GM18511 (cell line): ENCODE results near the gene MYCN.

Source experiments
- ATAC-seq: cut with Tn5 transposase; IDR thresholded peaks from one replicate; pipeline ENCODE4 v1.9.1; 2021; ENCODE audit warnings: mild to moderate bottlenecking, moderate library complexity; ENCODE audit not compliant: unreplicated experiment

MYCN gene

GRCh38 chr2:15930589-15931318 is 9.6 kb upstream of the MYCN start:
- ATAC-seq = no peak

- no peak for ATAC-seq
These were observed 8.9 kb upstream of the MYCN start for GRCh38 chr2:15931319-15931890.

GRCh38 chr2:15931950-15932349 is 8.4 kb upstream of the MYCN start:
- no peak for ATAC-seq

GRCh38 chr2:15932394-15933183 is 7.8 kb upstream of the MYCN start:
- ATAC-seq = no peak

GRCh38 chr2:15933184-15933845 is 7.0 kb upstream of the MYCN start:
- ATAC-seq = no peak

- ATAC-seq = no peak
These were observed 5.9 kb upstream of the MYCN start for GRCh38 chr2:15934291-15934945.

- no peak for ATAC-seq
These were observed 5.2 kb upstream of the MYCN start for GRCh38 chr2:15935189-15935588.

GRCh38 chr2:15935675-15936074 is 4.7 kb upstream of the MYCN start:
- no peak for ATAC-seq

GRCh38 chr2:15936277-15937104 is 3.9 kb upstream of the MYCN start:
- ATAC-seq = no peak

- no peak for ATAC-seq
These were observed 3.1 kb upstream of the MYCN start for GRCh38 chr2:15937105-15937881.

- ATAC-seq = no peak
These were observed 2.2 kb upstream of the MYCN start for GRCh38 chr2:15937882-15938802.

GRCh38 chr2:15938803-15939555 is 1.4 kb upstream of the MYCN start:
- no peak for ATAC-seq

GRCh38 chr2:15939556-15939853 is 845 bp upstream of the MYCN start:
- ATAC-seq = peak; percentile 6

GRCh38 chr2:15940661-15941480 is 521 bp downstream of the MYCN start:
- no peak for ATAC-seq

- no peak for ATAC-seq
These were observed 1.1 kb downstream of the MYCN start for GRCh38 chr2:15941481-15941850.

- ATAC-seq = no peak
These were observed 1.7 kb downstream of the MYCN start for GRCh38 chr2:15941871-15942710.
